Measurements from ENCODE around the gene LMAN2. TPM values are rescaled to one million over a fixed set of nuclear protein-coding genes. Genes with fewer than 3 reads are reported as not detected.
A peak's percentile ranks its signal among the peaks of the same experiment; 100 is the strongest.

Gene LMAN2
- total and polyA plus RNA-seq, 8 donors, result 71.1 to 128 (median 92.6) TPM

GRCh38 chr5:177329883-177330282 is 21.6 kb downstream of the LMAN2 start:
- TF ChIP-seq CTCF (IDR thresholded peaks at IDR 0.05), result no peak
- H3K4me3 ChIP-seq, result no peak overlapping the region
- peak overlapping the region in 2 of 4 donors; percentile 16 to 33 for H3K27ac ChIP-seq
- peaks cover 5 to 25% (median 24%) of the 10 kb centered on the region in 3 donors for H3K4me1 ChIP-seq
- 49% methylated on average over 6 of the region's 6 CpGs for WGBS, 2 donors
- DNase-seq (peak in 4 of 6 donors; percentile 58 to 74 (median 64)), FAIRE-seq (no peak), ATAC-seq (peak; percentile 8 to 54 (median 44))
- peaks cover 0 to 31% (median 20%) of the 10 kb centered on the region in 3 donors for H3K36me3 ChIP-seq
- intact Hi-C loops (cut with DNase I), result loop anchor here in 1 of 3 donors (2.0 kb wide), 1 partner anchor 15 kb away; no protein-coding TSS in a partner anchor
- H3K27me3 ChIP-seq, result no peaks in the 10 kb centered on the region
- no peaks in the 10 kb centered on the region for H3K9me3 ChIP-seq

DNA sequence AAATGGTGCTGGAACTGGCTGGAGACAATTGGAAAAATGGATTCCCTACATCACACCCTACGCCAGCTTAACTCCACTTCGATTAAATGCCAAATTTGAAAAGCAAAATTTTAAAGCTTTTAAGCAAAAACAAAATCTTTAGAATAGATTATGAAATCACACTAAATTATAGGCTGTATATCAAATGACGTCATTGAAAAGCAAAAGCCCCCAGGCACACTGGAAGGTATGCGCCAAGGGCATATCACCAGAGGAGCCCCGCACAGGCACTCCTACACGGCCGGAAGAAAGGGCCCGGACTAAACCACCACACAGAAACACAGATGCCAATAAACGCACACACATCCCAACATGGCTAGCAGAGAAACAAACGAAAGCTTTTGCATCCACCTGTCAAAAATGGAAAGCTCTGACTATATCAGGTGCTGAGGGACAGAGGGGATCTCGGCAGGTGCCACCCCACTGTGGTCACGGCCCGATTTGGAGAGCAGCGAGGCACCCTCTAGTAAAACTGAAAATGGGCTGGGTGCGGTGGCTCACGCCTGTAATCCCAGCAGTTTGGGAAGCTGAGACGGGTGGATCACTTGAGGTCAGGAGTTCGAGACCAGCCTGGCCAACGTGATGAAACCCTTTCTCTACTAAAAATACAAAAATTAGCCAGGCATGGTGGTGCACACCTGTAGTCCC is 22.8 kb downstream of the LMAN2 start:
- DNase-seq, result peak in 1 of 6 donors; percentile 25
- peak overlapping the region in 3 of 4 donors; percentile 41 to 54 (median 52) for H3K27ac ChIP-seq
- FAIRE-seq, result no peak
- 89 to 92% methylated on average over 19 of the region's 19 CpGs for WGBS, 2 donors
- H3K4me1 ChIP-seq, result peaks cover 5 to 25% (median 24%) of the 10 kb centered on the region in 3 donors
- TF ChIP-seq CTCF (IDR thresholded peaks at IDR 0.05), result no peak
- no peak overlapping the region for H3K4me3 ChIP-seq
- peaks cover 0 to 19% (median 8%) of the 10 kb centered on the region in 3 donors for H3K36me3 ChIP-seq
- H3K9me3 ChIP-seq, result no peaks in the 10 kb centered on the region
- ATAC-seq, result no peak
- no peaks in the 10 kb centered on the region for H3K27me3 ChIP-seq
- intact Hi-C loops (cut with DNase I), result loop anchor here in 1 of 3 donors (2.0 kb wide), 1 partner anchor 16 kb away; no protein-coding TSS in a partner anchor

GRCh38 chr5:177327539-177328522 is 23.6 kb downstream of the LMAN2 start:
- peak overlapping the region; percentile 37 to 54 (median 46) for H3K27ac ChIP-seq

DNA sequence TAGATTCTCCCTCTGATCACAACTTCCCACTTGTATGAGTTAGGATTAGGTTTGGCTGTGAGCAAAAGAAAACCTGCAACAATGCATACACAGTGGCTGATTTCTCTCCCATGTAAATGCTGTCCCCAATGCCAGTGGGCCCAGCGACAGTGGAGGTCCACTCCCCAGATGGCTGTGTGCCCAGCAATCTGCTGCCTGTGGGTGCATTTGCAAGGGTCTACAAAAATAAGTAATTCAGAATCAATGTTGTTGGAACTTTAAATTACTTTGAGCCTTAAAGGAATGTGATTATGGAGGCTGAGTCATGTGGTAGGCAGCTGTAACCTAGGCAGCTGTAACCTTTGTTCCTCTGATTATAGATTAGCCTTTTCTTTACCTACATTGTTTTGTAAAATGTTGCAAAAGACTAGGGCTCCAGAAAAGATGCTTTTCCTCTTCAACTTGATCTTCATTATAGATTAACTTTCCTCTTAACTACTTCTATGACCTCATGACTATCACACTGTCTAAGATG is 25.5 kb downstream of the LMAN2 start:
- H3K27ac ChIP-seq, result peak overlapping the region in 3 of 4 donors; percentile 11 to 39 (median 28)
- H3K4me3 ChIP-seq, result no peak overlapping the region
- WGBS, 2 donors, result 30 to 35% methylated on average over 1 of the region's 1 CpG
- H3K4me1 ChIP-seq, result peaks cover 5 to 25% (median 24%) of the 10 kb centered on the region in 3 donors
- no peaks in the 10 kb centered on the region for H3K27me3 ChIP-seq
- FAIRE-seq (no peak), ATAC-seq (peak; percentile 54 to 64 (median 57)), DNase-seq (peak in 1 of 6 donors; percentile 30)
- intact Hi-C loops (cut with DNase I), result no loop called here
- TF ChIP-seq CTCF (IDR thresholded peaks at IDR 0.05), result no peak
- peaks cover 0 to 3% (median 0%) of the 10 kb centered on the region in 3 donors for H3K36me3 ChIP-seq
- no peaks in the 10 kb centered on the region for H3K9me3 ChIP-seq

More at GRCh38 chr5:177327539-177328522, 23.6 kb downstream of the LMAN2 start:
- Histone ChIP-seq H3K4me3 (no peak overlapping the region), H3K36me3 (peaks cover 0 to 10% (median 3%) of the 10 kb centered on the region in 3 donors), H3K9me3 (no peaks in the 10 kb centered on the region), H3K4me1 (peaks cover 5 to 25% (median 24%) of the 10 kb centered on the region in 3 donors), H3K27me3 (no peaks in the 10 kb centered on the region)
- WGBS, 2 donors, result 56 to 70% methylated on average over 28 of the region's 28 CpGs
- ATAC-seq (peak; percentile 21 to 49 (median 38)), FAIRE-seq (no peak), DNase-seq (peak in 5 of 6 donors; percentile 51 to 75 (median 57))
- no peak for TF ChIP-seq CTCF (IDR thresholded peaks at IDR 0.05)
- intact Hi-C loops (cut with DNase I), result loop anchor here in 1 of 3 donors (2.0 kb wide), 1 partner anchor 17 kb away; no protein-coding TSS in a partner anchor

Data from pancreas (tissue), 10 donors.